NCI-H2107 treated with DMSO at 0.1 percent for 48 hours (cell line): Measurements from ENCODE around the gene NME5.

Experiments
- DNase-seq: peaks from one replicate; lab custom pipeline; 2025; ENCODE audit not compliant: unreplicated experiment; lab: John Stamatoyannopoulos, UW

The NME5 gene

GRCh38 chr5:138139781-138140090 is 508 bp upstream of the NME5 start:
- DNase-seq: no peak

DNA sequence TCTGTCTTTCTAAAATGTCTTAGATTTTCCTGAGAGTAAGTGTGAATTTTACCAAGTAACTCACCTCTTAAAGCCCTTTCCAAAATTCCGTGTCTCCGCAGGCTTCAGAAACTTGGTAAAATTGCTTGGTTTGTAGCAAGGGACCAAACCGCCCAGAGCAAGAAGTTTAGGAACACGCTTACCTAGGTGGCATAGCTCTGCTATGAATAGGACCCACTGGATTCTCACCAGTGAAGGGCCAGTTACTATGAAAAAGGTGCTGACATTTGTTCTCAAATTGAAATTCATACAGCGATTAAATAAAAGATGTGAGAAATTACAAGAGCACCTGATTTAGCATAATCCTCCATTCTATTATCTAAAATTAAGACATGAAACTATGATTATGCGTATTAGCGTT is 6.7 kb downstream of the NME5 start:
- DNase-seq: no peak

- DNase-seq: no peak
Measured at GRCh38 chr5:138129347-138129746, 9.9 kb downstream of the NME5 start.

DNA sequence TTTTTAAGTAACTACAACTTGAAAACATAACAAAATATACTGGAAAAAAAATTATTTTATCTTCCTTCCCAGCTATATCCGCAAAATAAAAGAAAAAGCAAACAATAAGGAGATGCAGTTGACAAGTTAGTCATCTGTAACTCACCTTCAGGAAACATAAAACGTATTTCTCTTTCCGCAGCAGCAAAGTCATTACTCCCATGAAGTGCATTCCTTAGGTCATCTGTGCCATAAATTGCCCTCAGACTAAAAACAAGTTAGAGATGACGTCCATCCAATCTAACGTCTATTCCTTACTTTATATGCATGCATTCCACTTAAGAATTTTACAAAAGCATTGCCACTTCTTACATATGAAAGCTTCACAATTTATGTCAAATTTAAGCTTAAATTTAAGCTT is 10.9 kb downstream of the NME5 start:
- DNase-seq: no peak

GRCh38 chr5:138115254-138115653 is 24.0 kb downstream of the NME5 start:
- no peak for DNase-seq

DNA sequence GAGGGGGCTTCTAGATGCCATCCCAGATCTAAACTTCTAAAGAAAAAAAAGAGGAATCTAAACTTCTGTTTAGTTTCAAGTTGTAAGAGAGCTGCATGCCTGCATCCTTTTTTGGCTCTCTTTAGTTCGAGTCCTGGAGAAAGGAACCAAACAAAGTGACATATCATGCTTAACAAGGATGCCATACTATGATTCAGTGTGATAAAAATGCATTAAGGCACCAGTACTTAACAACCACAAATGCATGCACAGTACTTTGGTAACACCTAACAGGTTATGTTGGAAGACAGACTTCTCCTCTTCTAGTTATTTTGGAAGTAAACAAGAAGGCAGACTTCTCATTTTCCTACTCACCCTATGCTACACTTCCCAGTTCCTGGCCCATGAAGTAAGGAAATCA is 27.3 kb downstream of the NME5 start:
- no peak for DNase-seq

DNA sequence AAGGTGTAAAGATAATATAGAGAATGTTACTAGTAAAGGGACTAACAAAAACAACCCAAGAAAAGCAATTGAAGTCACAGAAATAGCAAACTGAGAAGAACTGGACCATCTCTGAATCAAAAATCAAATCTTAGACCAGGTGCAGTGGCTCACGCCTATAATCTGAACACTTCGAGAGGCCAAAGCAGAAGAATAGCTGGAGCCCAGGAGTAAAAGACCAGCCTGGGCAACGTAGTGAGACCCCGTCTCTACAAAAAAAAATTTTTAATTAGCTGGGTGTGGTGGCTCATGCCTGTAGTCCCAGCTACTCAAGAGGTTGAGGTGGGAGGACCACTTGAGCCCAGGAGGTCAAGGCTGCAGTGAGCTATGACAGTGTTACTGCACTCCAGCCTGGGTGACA is 28.0 kb downstream of the NME5 start:
- DNase-seq: no peak

GRCh38 chr5:138110266-138110963 is 28.8 kb downstream of the NME5 start:
- peak; percentile 27 for DNase-seq

GRCh38 chr5:138109463-138110265 is 29.6 kb downstream of the NME5 start:
- DNase-seq: no peak

DNA sequence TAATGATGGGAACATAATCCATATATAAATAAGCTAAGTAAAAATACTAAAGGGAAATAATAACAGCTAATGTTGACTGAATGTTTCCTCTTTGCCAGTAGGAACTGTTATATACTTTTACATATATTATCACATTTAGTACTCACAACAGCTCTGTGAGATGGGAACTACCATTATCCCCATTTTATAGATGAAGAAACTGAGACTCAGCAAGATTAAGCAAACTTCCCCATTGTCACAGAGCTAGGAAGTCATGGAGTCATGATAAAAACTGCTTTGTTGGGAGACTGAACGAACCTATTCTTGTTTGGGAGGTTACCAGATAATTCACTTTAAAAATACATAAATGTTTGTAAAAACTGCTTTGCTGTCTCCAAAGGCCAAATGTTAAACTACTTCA is 32.0 kb downstream of the NME5 start:
- DNase-seq: no peak

DNA sequence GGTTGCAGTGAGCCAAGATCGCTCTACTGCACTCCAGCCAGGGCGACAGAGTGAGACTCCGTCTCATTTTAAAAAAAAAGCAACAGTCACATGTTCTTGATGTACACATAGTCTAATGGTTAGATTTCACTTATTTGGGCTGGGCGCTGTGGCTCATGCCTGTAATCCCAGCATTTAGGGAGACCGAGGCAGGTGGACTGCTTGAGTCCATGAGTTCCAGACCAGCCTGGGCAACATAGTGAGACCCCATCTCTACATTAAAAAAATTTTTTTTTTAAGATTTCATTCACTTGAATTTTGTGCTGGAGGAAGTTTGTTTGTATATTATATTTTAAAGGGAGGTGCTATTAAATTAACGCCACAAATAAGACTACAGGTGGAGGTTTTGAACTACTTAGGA is 33.5 kb downstream of the NME5 start:
- DNase-seq: no peak

- no peak for DNase-seq
Measured at GRCh38 chr5:138103319-138103637, 36.0 kb downstream of the NME5 start.

DNA sequence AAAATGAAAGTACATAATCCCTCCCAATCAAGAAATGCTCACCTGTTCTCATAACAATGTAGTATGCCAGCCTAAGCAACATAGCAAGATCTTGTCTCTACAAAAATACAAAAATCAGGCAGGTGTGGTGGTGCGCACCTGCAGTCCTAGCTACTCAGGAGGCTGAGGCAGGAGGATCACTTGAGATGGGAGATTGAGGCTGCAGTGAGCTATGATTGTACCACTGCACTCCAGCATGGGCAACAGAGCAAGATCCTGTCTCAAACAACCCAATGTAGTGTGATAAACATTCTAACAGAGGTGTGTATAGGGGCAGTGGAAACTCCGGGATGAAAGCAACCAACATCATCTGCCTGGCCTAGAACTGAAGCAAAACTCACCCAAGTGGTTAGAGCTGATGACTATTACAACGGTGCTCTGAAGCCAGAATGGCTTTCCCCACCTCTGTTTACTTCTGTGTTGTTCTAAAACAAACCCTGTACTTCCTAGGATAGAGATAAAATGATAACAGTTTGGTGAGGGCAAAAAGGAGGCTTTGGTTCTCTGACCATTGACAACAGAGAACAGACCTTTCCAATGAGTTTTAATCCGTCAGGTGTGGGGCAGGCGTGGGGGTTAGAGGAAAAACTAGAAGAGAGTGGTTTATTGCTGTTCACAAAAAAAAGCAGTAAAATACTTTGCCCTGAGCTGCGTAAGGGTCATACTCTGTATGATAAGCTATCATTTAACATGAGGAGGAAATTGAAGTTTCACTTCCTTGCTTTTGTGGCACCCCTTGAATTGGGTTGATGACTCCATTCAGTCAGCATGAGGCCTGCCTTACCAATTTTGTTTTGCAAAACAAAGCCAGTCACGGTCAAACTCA is 36.5 kb downstream of the NME5 start:
- DNase-seq: no peak

GRCh38 chr5:138096997-138097828 is 42.0 kb downstream of the NME5 start:
- DNase-seq: no peak

DNA sequence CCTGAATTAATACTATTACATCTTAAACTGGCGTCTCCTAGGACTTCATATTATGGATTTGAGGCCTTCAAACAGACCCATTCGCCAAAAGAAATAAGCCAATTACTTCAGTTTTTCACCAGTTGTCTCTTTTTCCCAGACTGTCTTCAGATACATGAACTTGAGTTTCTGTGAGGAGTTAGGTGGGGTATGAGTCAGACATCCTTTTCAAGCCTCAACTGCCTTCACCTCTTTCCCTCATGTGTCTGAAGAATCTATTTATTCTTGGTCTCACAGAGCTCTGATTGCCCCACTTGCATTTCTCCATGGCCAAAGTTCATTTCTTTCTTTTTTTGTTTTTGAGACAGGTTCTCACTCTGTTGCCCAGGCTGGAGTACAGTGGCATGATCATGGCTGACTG is 42.9 kb downstream of the NME5 start:
- no peak for DNase-seq

GRCh38 chr5:138095100-138095907 is 43.9 kb downstream of the NME5 start:
- no peak for DNase-seq

DNA sequence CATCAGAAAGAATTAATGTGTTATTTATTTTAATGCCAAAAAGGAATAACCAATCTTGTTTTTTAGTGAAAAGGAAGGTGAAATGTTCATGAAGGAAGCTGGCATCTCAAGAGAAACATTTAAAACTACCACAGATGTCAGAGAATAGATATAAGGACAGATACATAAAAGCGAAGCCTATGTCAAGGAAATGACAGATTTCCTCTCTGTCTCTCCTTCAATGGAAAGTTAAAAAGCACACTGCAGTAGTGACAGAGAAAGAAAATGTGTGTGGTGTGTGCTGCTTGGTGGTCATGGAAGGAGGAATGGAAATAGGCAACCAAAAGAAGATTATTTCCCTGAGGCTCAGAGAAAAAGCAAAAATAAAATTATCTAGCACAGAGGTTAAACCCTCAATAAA is 46.2 kb downstream of the NME5 start:
- DNase-seq: no peak

DNA sequence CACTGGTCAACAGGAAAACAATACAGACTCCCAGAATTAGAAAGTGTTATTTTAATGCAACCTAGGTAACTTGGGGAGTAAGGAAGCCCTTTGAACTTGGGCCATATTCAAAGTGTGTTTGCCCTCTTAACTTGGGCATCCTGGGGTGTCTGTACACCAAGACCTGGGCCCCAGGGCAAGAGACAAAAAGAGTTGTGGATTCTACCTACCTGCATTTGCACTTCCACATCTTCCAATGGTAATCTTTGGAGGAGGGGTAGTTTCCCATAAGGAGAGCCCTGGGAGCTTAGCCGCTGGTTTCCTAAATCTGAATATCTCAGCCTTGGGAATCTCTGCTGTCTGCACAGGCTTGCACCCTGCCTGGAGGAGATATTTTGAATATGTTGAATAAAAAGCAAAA is 46.9 kb downstream of the NME5 start:
- no peak for DNase-seq

- DNase-seq: no peak
Measured at GRCh38 chr5:138091685-138092084, 47.5 kb downstream of the NME5 start.

DNA sequence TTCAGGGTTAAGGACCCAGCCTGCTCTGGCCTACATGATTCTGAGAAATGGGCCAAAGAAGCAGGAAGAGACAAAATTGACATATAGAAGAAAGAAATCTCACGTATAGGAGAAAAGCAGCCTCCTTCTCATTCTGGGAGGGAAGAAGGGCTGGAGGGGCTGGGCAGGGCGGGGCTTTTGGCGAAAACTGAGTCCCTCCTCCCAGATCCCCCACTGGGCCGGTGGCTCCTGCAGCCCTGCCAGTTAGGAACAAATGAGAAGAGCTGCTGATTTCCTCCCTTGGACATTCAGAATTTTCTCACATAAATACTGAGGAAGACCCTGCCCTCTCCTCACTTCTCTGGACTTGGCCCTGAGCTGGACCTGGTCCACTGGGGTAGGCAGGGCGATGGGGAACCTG is 55.5 kb downstream of the NME5 start, which contains the start of gene WNT8A:
Gene WNT8A (plus strand): TSS at position 332 of the 400 bp plus-strand sequence. CDS start 95 bp downstream, outside the sequence.
- DNase-seq: no peak
